Measurements from ENCODE around the gene HMMR.

GRCh38 chr5:163432544-163432943, 27.9 kb upstream of the HMMR start:
- no peak for TF ChIP-seq CTCF (IDR thresholded peaks at IDR 0.05)
- TF ChIP-seq POLR2A (IDR thresholded peaks at IDR 0.05), result no peak

All from lower leg skin (tissue), 3 donors.